ENCODE measurements around the gene KCNRG.
A peak's percentile ranks its signal among the peaks of the same experiment; 100 is the strongest.

The KCNRG gene, protein sequence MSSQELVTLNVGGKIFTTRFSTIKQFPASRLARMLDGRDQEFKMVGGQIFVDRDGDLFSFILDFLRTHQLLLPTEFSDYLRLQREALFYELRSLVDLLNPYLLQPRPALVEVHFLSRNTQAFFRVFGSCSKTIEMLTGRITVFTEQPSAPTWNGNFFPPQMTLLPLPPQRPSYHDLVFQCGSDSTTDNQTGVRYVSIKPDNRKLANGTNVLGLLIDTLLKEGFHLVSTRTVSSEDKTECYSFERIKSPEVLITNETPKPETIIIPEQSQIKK

DNA sequence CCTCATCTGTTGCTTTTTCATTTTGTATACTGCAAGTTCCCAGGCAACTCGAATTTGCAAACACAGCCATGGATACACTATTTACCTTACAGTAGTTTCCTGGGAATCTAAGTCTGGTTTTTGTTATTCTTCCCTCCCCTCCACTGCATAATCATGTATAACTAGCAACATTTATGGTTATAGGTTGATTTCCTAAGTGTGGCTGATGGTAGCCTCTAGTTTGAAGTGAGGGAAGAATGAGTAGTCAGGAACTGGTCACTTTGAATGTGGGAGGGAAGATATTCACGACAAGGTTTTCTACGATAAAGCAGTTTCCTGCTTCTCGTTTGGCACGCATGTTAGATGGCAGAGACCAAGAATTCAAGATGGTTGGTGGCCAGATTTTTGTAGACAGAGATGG is at the start of gene KCNRG:
Gene KCNRG (plus strand): TSS at position 187 of the 400 bp plus-strand sequence. CDS start 50 bp downstream, at position 237.
- in situ Hi-C loops (cut with MboI; ENCODE audit: low pct_unique_long_range_greater_than_20kb, low sequenced_read_pairs, unreplicated experiment) = no loop called here
- TF ChIP-seq, protein P1, sequence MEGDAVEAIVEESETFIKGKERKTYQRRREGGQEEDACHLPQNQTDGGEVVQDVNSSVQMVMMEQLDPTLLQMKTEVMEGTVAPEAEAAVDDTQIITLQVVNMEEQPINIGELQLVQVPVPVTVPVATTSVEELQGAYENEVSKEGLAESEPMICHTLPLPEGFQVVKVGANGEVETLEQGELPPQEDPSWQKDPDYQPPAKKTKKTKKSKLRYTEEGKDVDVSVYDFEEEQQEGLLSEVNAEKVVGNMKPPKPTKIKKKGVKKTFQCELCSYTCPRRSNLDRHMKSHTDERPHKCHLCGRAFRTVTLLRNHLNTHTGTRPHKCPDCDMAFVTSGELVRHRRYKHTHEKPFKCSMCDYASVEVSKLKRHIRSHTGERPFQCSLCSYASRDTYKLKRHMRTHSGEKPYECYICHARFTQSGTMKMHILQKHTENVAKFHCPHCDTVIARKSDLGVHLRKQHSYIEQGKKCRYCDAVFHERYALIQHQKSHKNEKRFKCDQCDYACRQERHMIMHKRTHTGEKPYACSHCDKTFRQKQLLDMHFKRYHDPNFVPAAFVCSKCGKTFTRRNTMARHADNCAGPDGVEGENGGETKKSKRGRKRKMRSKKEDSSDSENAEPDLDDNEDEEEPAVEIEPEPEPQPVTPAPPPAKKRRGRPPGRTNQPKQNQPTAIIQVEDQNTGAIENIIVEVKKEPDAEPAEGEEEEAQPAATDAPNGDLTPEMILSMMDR (IDR thresholded peaks at IDR 0.05; ENCODE audit: extremely low read depth, insufficient read depth, missing control alignments) = no peak
- DNase-seq (ENCODE audit: low spot score) = no peak

DNA sequence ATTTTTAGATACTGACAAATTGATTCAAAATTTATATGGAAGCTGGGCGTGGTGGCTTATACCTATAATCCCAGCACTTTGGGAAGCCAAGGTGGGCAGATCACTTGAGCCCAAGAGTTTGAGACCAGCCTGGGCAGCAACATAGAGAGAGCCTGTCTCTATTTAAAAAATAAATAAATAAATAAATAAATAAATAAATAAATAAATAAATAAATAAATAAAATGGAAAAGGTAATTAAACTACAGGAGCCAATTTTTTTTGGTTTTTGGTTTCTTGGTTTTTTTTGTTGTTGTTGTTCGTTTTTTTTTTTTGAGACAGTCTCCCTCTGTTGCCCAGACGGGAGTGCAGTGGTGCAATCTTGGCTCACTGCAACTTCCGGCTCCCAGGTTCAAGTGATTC is 47.8 kb upstream of the KCNRG start:
- no peak for DNase-seq (ENCODE audit: low spot score)
- TF ChIP-seq, protein P1 (IDR thresholded peaks at IDR 0.05; ENCODE audit: extremely low read depth, insufficient read depth, missing control alignments) = no peak
- in situ Hi-C loops (cut with MboI; ENCODE audit: low pct_unique_long_range_greater_than_20kb, low sequenced_read_pairs, unreplicated experiment) = no loop called here

DNA sequence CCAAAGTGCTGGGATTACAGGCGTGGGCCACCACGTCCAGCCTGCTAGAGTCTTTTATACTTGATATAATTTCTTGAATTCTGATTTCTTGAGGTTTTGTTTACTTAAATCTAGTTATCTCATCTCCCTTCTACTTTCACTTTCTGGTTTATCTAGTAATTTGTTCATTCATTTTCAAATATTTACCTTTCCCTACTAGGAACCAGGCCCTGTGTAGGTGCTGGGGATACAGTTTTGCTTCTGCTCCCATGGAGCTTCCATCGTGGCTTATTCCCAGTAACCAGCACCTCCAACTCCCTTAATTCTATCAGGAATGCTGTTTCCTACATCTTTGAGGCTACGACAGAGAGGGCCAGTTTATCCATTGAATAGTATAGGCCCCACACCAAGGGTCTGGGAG is 42.5 kb upstream of the KCNRG start:
- TF ChIP-seq, protein P1 (IDR thresholded peaks at IDR 0.05; ENCODE audit: extremely low read depth, insufficient read depth, missing control alignments) = no peak
- in situ Hi-C loops (cut with MboI; ENCODE audit: low pct_unique_long_range_greater_than_20kb, low sequenced_read_pairs, unreplicated experiment) = loop anchor here (10.0 kb wide), 3 partner anchors 832 to 1112 kb away; no protein-coding TSS in a partner anchor
- DNase-seq (ENCODE audit: low spot score) = no peak

DNA sequence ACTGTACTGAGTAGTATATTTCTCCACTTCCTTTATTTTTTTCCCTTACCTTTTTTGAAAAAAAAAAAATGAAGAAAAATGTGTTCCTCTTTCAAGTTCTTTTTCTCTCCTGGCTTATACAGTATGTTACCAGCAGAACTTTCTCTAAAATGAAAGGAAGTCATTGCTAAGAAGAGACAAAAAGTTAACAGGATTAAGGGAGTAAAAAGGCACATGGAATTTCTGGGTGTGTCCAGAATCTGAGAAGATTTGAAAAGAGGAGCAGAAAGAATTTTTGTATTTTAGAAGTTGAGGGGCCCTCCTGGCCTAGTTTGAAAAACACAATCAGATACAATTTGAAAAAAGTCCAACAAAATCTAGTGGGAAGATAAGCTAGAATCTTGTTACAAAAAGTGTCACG is 39.4 kb upstream of the KCNRG start:
- in situ Hi-C loops (cut with MboI; ENCODE audit: low pct_unique_long_range_greater_than_20kb, low sequenced_read_pairs, unreplicated experiment) = loop anchor here (10.0 to 25.0 kb wide), 4 partner anchors 561 to 1109 kb away; no protein-coding TSS in a partner anchor
- DNase-seq (ENCODE audit: low spot score) = no peak
- TF ChIP-seq, protein P1 (IDR thresholded peaks at IDR 0.05; ENCODE audit: extremely low read depth, insufficient read depth, missing control alignments) = no peak

DNA sequence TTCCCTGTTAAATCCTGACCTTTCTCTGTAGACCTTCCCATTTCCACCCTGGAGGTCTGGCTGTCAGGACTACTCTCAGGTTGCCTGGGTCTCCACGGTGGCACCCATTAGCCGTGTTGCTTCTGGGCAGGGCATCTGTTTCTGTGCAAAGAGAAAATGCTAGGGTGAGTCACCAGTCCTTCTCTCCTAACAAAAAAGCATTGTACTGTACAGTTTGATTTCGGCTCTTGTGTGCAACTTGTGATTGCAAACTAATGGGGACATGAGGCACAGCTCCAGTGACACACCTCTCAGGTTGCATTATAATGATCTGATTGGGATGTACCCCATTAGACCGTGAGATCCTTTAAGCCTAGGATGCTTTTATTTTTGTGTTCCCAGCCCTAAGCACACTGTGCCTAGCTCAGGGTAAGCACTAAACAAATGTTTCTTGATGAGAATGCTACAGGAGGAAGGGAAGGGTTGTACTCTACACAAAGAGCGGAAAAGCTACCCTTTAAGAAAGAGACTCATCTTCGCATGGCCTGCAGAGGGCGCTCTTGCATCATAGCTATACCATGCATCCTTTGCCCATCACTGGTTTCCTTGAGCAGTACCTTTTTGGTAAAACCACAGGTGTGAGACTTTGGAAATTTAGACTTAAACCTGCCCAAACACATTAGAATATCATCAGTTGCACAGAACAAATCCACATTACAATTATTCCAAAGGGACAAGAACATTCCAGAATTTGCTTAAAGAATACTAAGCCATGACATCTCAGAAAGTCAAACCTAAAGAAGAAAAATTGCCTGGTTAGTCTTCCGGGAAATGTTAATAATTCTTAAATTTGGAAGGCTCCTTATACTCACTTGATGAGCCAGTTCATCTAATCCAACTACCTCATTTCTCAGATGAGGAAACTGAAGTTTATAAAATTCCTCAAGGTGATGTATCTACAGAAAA is 38.7 kb upstream of the KCNRG start:
- TF ChIP-seq, protein P1 (IDR thresholded peaks at IDR 0.05; ENCODE audit: extremely low read depth, insufficient read depth, missing control alignments) = peak; percentile 78
- peak; percentile 75 for DNase-seq (ENCODE audit: low spot score)
- in situ Hi-C loops (cut with MboI; ENCODE audit: low pct_unique_long_range_greater_than_20kb, low sequenced_read_pairs, unreplicated experiment) = loop anchor here (10.0 to 25.0 kb wide), 4 partner anchors 561 to 1108 kb away; no protein-coding TSS in a partner anchor

DNA sequence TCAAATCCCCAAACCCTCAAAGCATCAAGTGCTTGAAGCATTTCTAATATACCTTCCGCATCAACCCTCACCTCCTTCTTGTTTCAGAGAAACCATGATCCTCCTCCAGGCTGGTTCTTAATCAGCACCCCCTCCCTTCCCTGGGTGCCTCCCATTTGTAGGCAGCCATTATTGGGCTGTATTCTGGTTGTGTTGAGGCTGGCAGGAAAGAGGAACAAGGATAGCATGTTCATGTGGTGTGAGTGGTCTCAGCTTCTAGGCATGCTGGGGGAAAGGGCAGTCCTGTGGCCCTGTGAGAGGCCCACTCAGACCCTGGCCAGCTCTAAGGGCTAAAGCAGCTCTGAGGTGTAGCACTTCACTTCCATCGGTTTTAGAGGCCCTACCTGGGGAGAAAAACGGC is 37.3 kb upstream of the KCNRG start:
- TF ChIP-seq, protein P1 (IDR thresholded peaks at IDR 0.05; ENCODE audit: extremely low read depth, insufficient read depth, missing control alignments) = no peak
- in situ Hi-C loops (cut with MboI; ENCODE audit: low pct_unique_long_range_greater_than_20kb, low sequenced_read_pairs, unreplicated experiment) = loop anchor here (10.0 to 25.0 kb wide), 4 partner anchors 559 to 1107 kb away; no protein-coding TSS in a partner anchor
- DNase-seq (ENCODE audit: low spot score) = no peak

All from GM13977 (cell line).